AML-193 (cell line): ENCODE results near the gene GTPBP4.

Source experiments
- DNase-seq, 2 experiments: peaks; one replicate each; lab custom pipeline; 2025; lab: John Stamatoyannopoulos, UW

The GTPBP4 gene

GRCh38 chr10:987870-988666 lies at the start of gene GTPBP4:
Gene GTPBP4, plus strand, starts transcription at chr10:988434. Its CDS starts 46 bp downstream, at chr10:988480.
- DNase-seq, result peak; percentile 89 to 94

- no peak for DNase-seq
Measured at GRCh38 chr10:938941-939678, 49.1 kb upstream of the GTPBP4 start.

- no peak for DNase-seq
Measured at GRCh38 chr10:943334-944033, 44.8 kb upstream of the GTPBP4 start.

- peak; percentile 71 to 75 for DNase-seq
Measured at GRCh38 chr10:944034-944831, 44.0 kb upstream of the GTPBP4 start.

- no peak for DNase-seq
Measured at GRCh38 chr10:945778-946177, 42.5 kb upstream of the GTPBP4 start.

- no peak for DNase-seq
Measured at GRCh38 chr10:947051-947450, 41.2 kb upstream of the GTPBP4 start.

GRCh38 chr10:947881-948280 lies 40.4 kb upstream of the GTPBP4 start:
- no peak for DNase-seq

GRCh38 chr10:948347-948746 lies 39.9 kb upstream of the GTPBP4 start:
- no peak for DNase-seq

GRCh38 chr10:949446-949845 lies 38.8 kb upstream of the GTPBP4 start:
- DNase-seq, result no peak

GRCh38 chr10:953836-954235 lies 34.4 kb upstream of the GTPBP4 start:
- no peak for DNase-seq

- no peak for DNase-seq
Measured at GRCh38 chr10:954396-954795, 33.8 kb upstream of the GTPBP4 start.

- DNase-seq, result no peak
Measured at GRCh38 chr10:955127-955819, 33.0 kb upstream of the GTPBP4 start.

- DNase-seq, result no peak
Measured at GRCh38 chr10:955820-956217, 32.4 kb upstream of the GTPBP4 start.

GRCh38 chr10:958106-958505 lies 30.1 kb upstream of the GTPBP4 start:
- no peak for DNase-seq

GRCh38 chr10:958856-959255 lies 29.4 kb upstream of the GTPBP4 start:
- DNase-seq, result no peak

GRCh38 chr10:962342-962741 lies 25.9 kb upstream of the GTPBP4 start:
- no peak for DNase-seq

GRCh38 chr10:963186-963585 lies 25.0 kb upstream of the GTPBP4 start:
- DNase-seq, result no peak

GRCh38 chr10:963655-964054 lies 24.6 kb upstream of the GTPBP4 start:
- no peak for DNase-seq

GRCh38 chr10:964321-964987 lies 23.8 kb upstream of the GTPBP4 start:
- DNase-seq, result no peak

- DNase-seq, result no peak
Measured at GRCh38 chr10:964988-965417, 23.2 kb upstream of the GTPBP4 start.
